Fibroblast of lung (primary cell): ENCODE measurements around the gene FUCA1.

ENCODE experiments used
- CTCF ChIP-seq, 2 donors: IDR thresholded peaks in 1 of 2; conservative IDR thresholded peaks in 1 of 2; 1 replicate in 1 of 2; 2 replicates in 1 of 2; pipeline ENCODE4 v1.5.1; 2011 to 2012; ENCODE audit warnings: low read length in 2 of 2, control low read depth in 1 of 2, inconsistent platforms in 1 of 2, low read depth in 1 of 2, mild to moderate bottlenecking in 1 of 2
- EZH2 ChIP-seq: IDR thresholded peaks from 2 replicates; pipeline ENCODE4 v1.5.1; 2012; ENCODE audit warnings: low read length, control low read depth, mild to moderate bottlenecking; ENCODE audit errors: missing control alignments

GRCh38 chr1:23816906-23817305 is 51.2 kb downstream of the FUCA1 start:
- TF ChIP-seq CTCF (conservative IDR thresholded peaks at IDR 0.05 in 1 of 2, IDR thresholded peaks at IDR 0.05 in 1 of 2; ENCODE audit: low read depth in 1 of 2, low read length in 2 of 2) = no peak
- no peak for TF ChIP-seq EZH2
